HFFc6 (cell line): ENCODE results near the gene TIMP3. TPM values are rescaled to one million over a fixed set of nuclear protein-coding genes. Genes with fewer than 3 reads are reported as not detected.
A peak's percentile ranks its signal among the peaks of the same experiment; 100 is the strongest.

ENCODE experiments used
- DNase-seq: peaks from one replicate; pipeline ENCODE4 v3.0.0-alpha.2; 2018
- H3K27ac Mint-ChIP-seq: 2 replicates; pipeline ENCODE4 v1.8.0; 2020; ENCODE audit warnings: mild to moderate bottlenecking, mixed read lengths
- H3K27me3 Mint-ChIP-seq: 2 replicates; pipeline ENCODE4 v1.8.0; 2021; ENCODE audit warnings: mild to moderate bottlenecking, moderate library complexity, mixed read lengths; ENCODE audit not compliant: insufficient read depth
- H3K36me3 Mint-ChIP-seq: 2 replicates; pipeline ENCODE4 v1.8.0; 2021; ENCODE audit warnings: low read depth, mixed read lengths
- H3K4me1 Mint-ChIP-seq: 2 replicates; pipeline ENCODE4 v1.8.0; 2020; ENCODE audit warnings: low read depth, mixed read lengths
- H3K4me3 Mint-ChIP-seq: 2 replicates; pipeline ENCODE4 v1.8.0; 2020; ENCODE audit warnings: mild to moderate bottlenecking, moderate library complexity, mixed read lengths
- H3K9me3 Mint-ChIP-seq: 2 replicates; pipeline ENCODE4 v1.8.0; 2020; ENCODE audit warnings: mild to moderate bottlenecking, mixed read lengths
- CTCF ChIP-seq: fragments of 200-600 bp; sonication (generic); IDR thresholded peaks from 2 replicates; pipeline ENCODE4 v1.5.0; 2021; ENCODE audit warnings: antibody characterized with exemption, mild to moderate bottlenecking
- total RNA-seq, 6 experiments: library from RNA; stranded (reverse); fragmentation: NEBNext Ultra II Directional; extraction: Animal tissue kit (Norgen Biotek cat#: 25700); gene quantifications; 2 replicates in 1 of 6; 3 replicates in 5 of 6; pipeline ENCODE4 v1.2.3, GENCODE V29; 2021

The TIMP3 gene
- total RNA-seq, 6 experiments from 2014 or later: 303 to 525 (median 354) TPM

- peaks cover 65% of the 10 kb centered on the region for H3K4me1 Mint-ChIP-seq
- H3K9me3 Mint-ChIP-seq: no peaks in the 10 kb centered on the region
- H3K4me3 Mint-ChIP-seq: no peak overlapping the region
- peaks cover 6% of the 10 kb centered on the region for H3K27me3 Mint-ChIP-seq
- DNase-seq: no peak
- 0 out of 2 replicates have a peak overlapping the region, but pooled peaks have one; percentile 12 for H3K27ac Mint-ChIP-seq
- peaks cover 24% of the 10 kb centered on the region for H3K36me3 Mint-ChIP-seq
- TF ChIP-seq CTCF: no peak
Observed at GRCh38 chr22:32811788-32812545, 10.5 kb downstream of the TIMP3 start.

- no peaks in the 10 kb centered on the region for H3K9me3 Mint-ChIP-seq
- peaks cover 68% of the 10 kb centered on the region for H3K4me1 Mint-ChIP-seq
- H3K27me3 Mint-ChIP-seq: peaks cover 6% of the 10 kb centered on the region
- no peak for TF ChIP-seq CTCF
- peak overlapping the region; percentile 73; the same call in 1 of the 2 replicates for H3K27ac Mint-ChIP-seq
- no peak for DNase-seq
- H3K36me3 Mint-ChIP-seq: peaks cover 22% of the 10 kb centered on the region
- 0 out of 2 replicates have a peak overlapping the region, but pooled peaks have one; percentile 23 for H3K4me3 Mint-ChIP-seq
Observed at GRCh38 chr22:32814285-32814860, 12.9 kb downstream of the TIMP3 start.

- Mint-ChIP-seq H3K27ac (no peak overlapping the region), H3K36me3 (peaks cover 22% of the 10 kb centered on the region), H3K4me1 (peaks cover 67% of the 10 kb centered on the region), H3K27me3 (peaks cover 7% of the 10 kb centered on the region), H3K4me3 (no peak overlapping the region), H3K9me3 (no peaks in the 10 kb centered on the region)
- no peak for TF ChIP-seq CTCF
- no peak for DNase-seq
Observed at GRCh38 chr22:32815059-32815458, 13.6 kb downstream of the TIMP3 start.

GRCh38 chr22:32815943-32816342, 14.4 kb downstream of the TIMP3 start:
- Mint-ChIP-seq H3K4me1 (peaks cover 67% of the 10 kb centered on the region), H3K4me3 (no peak overlapping the region), H3K36me3 (peaks cover 22% of the 10 kb centered on the region), H3K27ac (no peak overlapping the region), H3K9me3 (no peaks in the 10 kb centered on the region), H3K27me3 (peaks cover 9% of the 10 kb centered on the region)
- no peak for TF ChIP-seq CTCF
- DNase-seq: no peak

- peaks cover 15% of the 10 kb centered on the region for H3K36me3 Mint-ChIP-seq
- H3K4me1 Mint-ChIP-seq: peaks cover 70% of the 10 kb centered on the region
- H3K27me3 Mint-ChIP-seq: peaks cover 9% of the 10 kb centered on the region
- no peak overlapping the region for H3K4me3 Mint-ChIP-seq
- no peak for DNase-seq
- no peak for TF ChIP-seq CTCF
- H3K27ac Mint-ChIP-seq: no peak overlapping the region
- H3K9me3 Mint-ChIP-seq: no peaks in the 10 kb centered on the region
Observed at GRCh38 chr22:32817137-32817730, 15.7 kb downstream of the TIMP3 start.
